Kidney (tissue), 14 donors: ENCODE measurements around the gene KIRREL2. TPM values are rescaled to one million over a fixed set of nuclear protein-coding genes. Genes with fewer than 3 reads are reported as not detected.
"Not testable (repeated sequence)": the region's sequence is repeated elsewhere in the genome, so short reads cannot be mapped to it uniquely, and the experiment has no call there.

ENCODE experiments used
- DNase-seq, 5 donors: peaks; one replicate each; pipeline ENCODE4 v3.0.0-alpha.2; 2013 to 2020
- FAIRE-seq: peaks from 2 replicates; lab custom pipeline; 2012; peaks lifted over from hg19 to GRCh38; lab: Jason Lieb, UNC
- H3K27ac ChIP-seq, 2 donors: one replicate each; pipeline ENCODE4 v1.7.0; 2013; ENCODE audit warnings: low read depth in 2 of 2, low read length in 2 of 2, inconsistent platforms in 1 of 2
- H3K27me3 ChIP-seq: one replicate; pipeline ENCODE4 v1.7.1; 2013; ENCODE audit warnings: low read length, inconsistent platforms; ENCODE audit not compliant: control insufficient read depth, insufficient read depth
- H3K36me3 ChIP-seq, 3 donors: one replicate each; pipeline versions ENCODE4 v1.7.0 to v1.7.1; 2013; ENCODE audit warnings: low read length in 3 of 3, control low read depth in 1 of 3, inconsistent platforms in 1 of 3; ENCODE audit not compliant: insufficient read depth in 3 of 3, control insufficient read depth in 2 of 3
- H3K4me1 ChIP-seq, 3 donors: one replicate each; pipeline versions ENCODE4 v1.7.0 to v1.7.1; 2013; ENCODE audit warnings: low read length in 3 of 3, inconsistent platforms in 1 of 3, low read depth in 1 of 3; ENCODE audit not compliant: control insufficient read depth in 2 of 3, insufficient read depth in 2 of 3
- H3K4me3 ChIP-seq, 3 donors: one replicate each; pipeline versions ENCODE4 v1.7.0 to v1.8.1; 2013; ENCODE audit warnings: low read length in 3 of 3, control low read depth in 1 of 3, inconsistent platforms in 1 of 3
- H3K9ac ChIP-seq, 3 donors: one replicate each; pipeline versions ENCODE4 v1.7.0 to v1.7.1; 2013; ENCODE audit warnings: low read length in 3 of 3, control low read depth in 1 of 3, inconsistent platforms in 1 of 3
- H3K9me3 ChIP-seq, 3 donors: one replicate each; pipeline versions ENCODE4 v1.7.0 to v1.7.1; 2013; ENCODE audit warnings: low read length in 3 of 3, control low read depth in 1 of 3, inconsistent platforms in 1 of 3; ENCODE audit not compliant: control insufficient read depth in 2 of 3, insufficient read depth in 1 of 3
- CTCF ChIP-seq: IDR thresholded peaks from 3 replicates; pipeline ENCODE4 v1.5.1; 2012; ENCODE audit warnings: mild to moderate bottlenecking, moderate library complexity, borderline replicate concordance; ENCODE audit not compliant: insufficient read depth; ENCODE audit errors: extremely low read depth
- intact Hi-C: fragments of 100-400 bp; cut with DNase I; formaldehyde crosslinking; loops from one replicate; pipeline ENCODE4 v1.11.1; 2022
- polyA plus RNA-seq: library from polyadenylated mRNA; stranded (reverse); fragments of 350-450 nt; fragmentation: Illumina TruSeq; extraction: RNeasy Lipid Tissue Mini Kit (QIAGEN cat#74804); gene quantifications from one replicate; pipeline ENCODE4 v1.2.3, GENCODE V29; 2014; ENCODE audit warnings: low read depth, low replicate concordance; ENCODE audit not compliant: insufficient read depth
- total RNA-seq: library from RNA; stranded (reverse); fragmentation: NEBNext Ultra II Directional; extraction: Animal tissue kit (Norgen Biotek cat#: 25700); gene quantifications from one replicate; pipeline ENCODE4 v1.2.1, GENCODE V29; 2021
- donor health status: control.
- donor health status: control.
- donor health status: control.
- donor health status: control.
- donor health status: control.
- donor health status: DM: yes; HTN: yes; CAD: no.
- donor health status: Normal renal cell carcinoma (clear cell type).

KIRREL2 gene
- total and polyA plus RNA-seq, 2 donors from 2014 or later: 0.82 TPM; not detected in 1

- H3K4me1 ChIP-seq: no peaks in the 10 kb centered on the region
- intact Hi-C loops: no loop called here
- no peak within 1 kb of the TSS for H3K4me3 ChIP-seq
- TF ChIP-seq CTCF: no peak
- H3K27ac ChIP-seq: peak within 1 kb of the TSS in 1 of 2 donors; percentile 53
- H3K9ac ChIP-seq: no peak within 1 kb of the TSS
- no peaks in the 10 kb centered on the region for H3K9me3 ChIP-seq
- H3K36me3 ChIP-seq: no peaks in the 10 kb centered on the region
- DNase-seq: peak in 1 of 5 donors; percentile 74
- H3K27me3 ChIP-seq: no peaks in the 10 kb centered on the region
- no peak for FAIRE-seq
Observed at GRCh38 chr19:35908010-35908441, 51.3 kb downstream of the KIRREL2 start, which contains the start of gene TYROBP. TSS of gene TYROBP (minus strand) at chr19:35908295. CDS start at chr19:35908228, 67 bp downstream.

- FAIRE-seq: no peak
- TF ChIP-seq CTCF: no peak
- Histone ChIP-seq H3K27ac (peak overlapping the region in 1 of 2 donors; percentile 53), H3K9me3 (no peaks in the 10 kb centered on the region), H3K9ac (no peak overlapping the region), H3K27me3 (no peaks in the 10 kb centered on the region), H3K36me3 (no peaks in the 10 kb centered on the region), H3K4me3 (no peak overlapping the region), H3K4me1 (no peaks in the 10 kb centered on the region)
- peak in 2 of 5 donors; percentile 39 to 83 for DNase-seq
- intact Hi-C loops: no loop called here
Observed at GRCh38 chr19:35908973-35909683, 52.4 kb downstream of the KIRREL2 start.

- no peaks in the 10 kb centered on the region for H3K36me3 ChIP-seq
- H3K27me3 ChIP-seq: no peaks in the 10 kb centered on the region
- no peaks in the 10 kb centered on the region for H3K9me3 ChIP-seq
- H3K9ac ChIP-seq: no peak overlapping the region
- no peak overlapping the region for H3K27ac ChIP-seq
- H3K4me1 ChIP-seq: no peaks in the 10 kb centered on the region
- intact Hi-C loops: no loop called here
- FAIRE-seq (no peak), DNase-seq (peak in 1 of 5 donors; percentile 74)
- H3K4me3 ChIP-seq: no peak overlapping the region
- no peak for TF ChIP-seq CTCF
Observed at GRCh38 chr19:35909684-35910035, 52.9 kb downstream of the KIRREL2 start.

- H3K4me3 ChIP-seq, H3K9me3 ChIP-seq, H3K4me1 ChIP-seq, FAIRE-seq, H3K27me3 ChIP-seq, H3K27ac ChIP-seq, H3K9ac ChIP-seq, intact Hi-C loops, H3K36me3 ChIP-seq: not testable (repeated sequence)
- DNase-seq: peak in 1 of 5 donors; percentile 8
Observed at GRCh38 chr19:35910355-35910754, 53.6 kb downstream of the KIRREL2 start.
